BLaER1 (cell line): Measurements from ENCODE around the gene GNAL.
"Not testable (repeated sequence)": the region's sequence is repeated elsewhere in the genome, so short reads cannot be mapped to it uniquely, and the experiment has no call there.

Source experiments
- H3K27ac ChIP-seq: shearing (Covaris generic); formaldehyde crosslinking; 2 replicates; pipeline ENCODE4 v1.8.1; 2022
- H3K27me3 ChIP-seq: shearing (Covaris generic); formaldehyde crosslinking; 2 replicates; pipeline ENCODE4 v1.8.1; 2022
- H3K36me3 ChIP-seq: shearing (Covaris generic); formaldehyde crosslinking; 2 replicates; pipeline ENCODE4 v1.8.1; 2022
- H3K4me1 ChIP-seq: shearing (Covaris generic); formaldehyde crosslinking; 2 replicates; pipeline ENCODE4 v1.8.1; 2022
- H3K4me2 ChIP-seq: shearing (Covaris generic); formaldehyde crosslinking; 2 replicates; pipeline ENCODE4 v1.8.1; 2022
- H3K4me3 ChIP-seq: shearing (Covaris generic); formaldehyde crosslinking; 2 replicates; pipeline ENCODE4 v1.8.1; 2022
- H3K9ac ChIP-seq: shearing (Covaris generic); formaldehyde crosslinking; 2 replicates; pipeline ENCODE4 v1.8.1; 2022
- H3K9me3 ChIP-seq: shearing (Covaris generic); formaldehyde crosslinking; 2 replicates; pipeline ENCODE4 v1.8.1; 2022
- H4K20me1 ChIP-seq: shearing (Covaris generic); formaldehyde crosslinking; 2 replicates; pipeline ENCODE4 v1.8.1; 2022
- Cebpa-rat ChIP-seq: shearing (Covaris generic); IDR thresholded peaks from 2 replicates; pipeline ENCODE4 v1.8.1; 2022

The GNAL gene

GRCh38 chr18:11906926-11907874 lies 218.1 kb downstream of the GNAL start:
- no peak for TF ChIP-seq Cebpa-rat
- peaks cover 10% of the 10 kb centered on the region; the same call in 1 of the 2 replicates for H3K4me1 ChIP-seq
- H3K9me3 ChIP-seq, result no peaks in the 10 kb centered on the region
- no peaks in the 10 kb centered on the region for H3K27me3 ChIP-seq
- no peaks in the 10 kb centered on the region for H4K20me1 ChIP-seq
- H3K9ac ChIP-seq, result peak overlapping the region; percentile 86
- H3K4me2 ChIP-seq, result peak overlapping the region; percentile 87
- H3K36me3 ChIP-seq, result peaks cover 25% of the 10 kb centered on the region
- H3K4me3 ChIP-seq, result peak overlapping the region; percentile 77
- H3K27ac ChIP-seq, result peak overlapping the region; percentile 91; the same call in 1 of the 2 replicates

GRCh38 chr18:11908182-11909060 lies 219.4 kb downstream of the GNAL start, which contains the start of gene MPPE1:
Gene MPPE1 (minus strand): TSS chr18:11908317. CDS start chr18:11897264, 11,053 bp downstream.
- Histone ChIP-seq H3K27me3 (no peaks in the 10 kb centered on the region), H3K36me3 (peaks cover 14% of the 10 kb centered on the region; the same call in 1 of the 2 replicates), H3K27ac (peak within 1 kb of the TSS; percentile 91), H4K20me1 (no peaks in the 10 kb centered on the region), H3K9me3 (no peaks in the 10 kb centered on the region), H3K4me2 (peak within 1 kb of the TSS; percentile 87), H3K9ac (peak within 1 kb of the TSS; percentile 86), H3K4me1 (peaks cover 10% of the 10 kb centered on the region; the same call in 1 of the 2 replicates), H3K4me3 (peak within 1 kb of the TSS; percentile 77)
- TF ChIP-seq Cebpa-rat, result no peak

- Histone ChIP-seq H3K4me3 (peak overlapping the region; percentile 77), H3K4me2 (peak overlapping the region; percentile 87), H3K9ac (peak overlapping the region; percentile 86), H3K4me1 (peaks cover 10% of the 10 kb centered on the region; the same call in 1 of the 2 replicates), H3K36me3 (0 out of 2 replicates have a peak, but pooled peaks cover 14% of the 10 kb centered on the region), H4K20me1 (no peaks in the 10 kb centered on the region), H3K27me3 (no peaks in the 10 kb centered on the region), H3K9me3 (no peaks in the 10 kb centered on the region), H3K27ac (peak overlapping the region; percentile 91)
- TF ChIP-seq Cebpa-rat, result no peak
Measured at GRCh38 chr18:11909061-11909455, 220.0 kb downstream of the GNAL start.

GRCh38 chr18:11909591-11910026 lies 220.5 kb downstream of the GNAL start:
- Histone ChIP-seq H3K27ac (no peak overlapping the region), H3K4me1 (peaks cover 10% of the 10 kb centered on the region; the same call in 1 of the 2 replicates), H3K4me2 (peak overlapping the region; percentile 87), H3K9ac (no peak overlapping the region), H3K4me3 (no peak overlapping the region; the same call in 1 of the 2 replicates), H3K36me3 (0 out of 2 replicates have a peak, but pooled peaks cover 9% of the 10 kb centered on the region), H3K27me3 (no peaks in the 10 kb centered on the region), H4K20me1 (no peaks in the 10 kb centered on the region), H3K9me3 (no peaks in the 10 kb centered on the region)
- no peak for TF ChIP-seq Cebpa-rat

GRCh38 chr18:11916880-11917279 lies 227.8 kb downstream of the GNAL start:
- H3K27ac ChIP-seq, result not testable (repeated sequence)

GRCh38 chr18:11919522-11919921 lies 230.5 kb downstream of the GNAL start:
- H3K9me3 ChIP-seq, H3K4me1 ChIP-seq, H4K20me1 ChIP-seq, H3K4me2 ChIP-seq, H3K27ac ChIP-seq, H3K9ac ChIP-seq, H3K36me3 ChIP-seq, H3K27me3 ChIP-seq, H3K4me3 ChIP-seq: not testable (repeated sequence)

More at GRCh38 chr18:11916880-11917279, 227.8 kb downstream of the GNAL start:
- not testable (repeated sequence) for H3K36me3 ChIP-seq, H3K9me3 ChIP-seq, H3K4me1 ChIP-seq, H3K9ac ChIP-seq, H3K4me3 ChIP-seq, H3K4me2 ChIP-seq, H4K20me1 ChIP-seq, H3K27me3 ChIP-seq

- Histone ChIP-seq H3K9ac (no peak overlapping the region), H3K9me3 (no peaks in the 10 kb centered on the region), H3K27me3 (no peaks in the 10 kb centered on the region), H3K36me3 (no peaks in the 10 kb centered on the region), H3K4me1 (no peaks in the 10 kb centered on the region), H3K27ac (no peak overlapping the region), H3K4me3 (no peak overlapping the region), H4K20me1 (no peaks in the 10 kb centered on the region), H3K4me2 (no peak overlapping the region)
- no peak for TF ChIP-seq Cebpa-rat
Measured at GRCh38 chr18:11923450-11923849, 234.4 kb downstream of the GNAL start.

- no peak overlapping the region for H3K9ac ChIP-seq
- no peak overlapping the region for H3K4me3 ChIP-seq
- H3K4me2 ChIP-seq, result no peak overlapping the region
- H3K9me3 ChIP-seq, result no peaks in the 10 kb centered on the region
- no peak overlapping the region for H3K27ac ChIP-seq
- no peaks in the 10 kb centered on the region for H3K4me1 ChIP-seq
- no peak for TF ChIP-seq Cebpa-rat
- no peaks in the 10 kb centered on the region for H3K36me3 ChIP-seq
- no peaks in the 10 kb centered on the region for H3K27me3 ChIP-seq
- no peaks in the 10 kb centered on the region for H4K20me1 ChIP-seq
Measured at GRCh38 chr18:11925800-11926481, 236.9 kb downstream of the GNAL start.

- H3K9me3 ChIP-seq, result no peaks in the 10 kb centered on the region
- H3K27me3 ChIP-seq, result no peaks in the 10 kb centered on the region
- no peaks in the 10 kb centered on the region for H3K36me3 ChIP-seq
- H3K4me1 ChIP-seq, result no peaks in the 10 kb centered on the region
- H3K27ac ChIP-seq, result no peak overlapping the region
- no peak overlapping the region for H3K4me2 ChIP-seq
- H3K9ac ChIP-seq, result no peak overlapping the region
- no peak for TF ChIP-seq Cebpa-rat
- no peak overlapping the region for H3K4me3 ChIP-seq
- H4K20me1 ChIP-seq, result no peaks in the 10 kb centered on the region
Measured at GRCh38 chr18:11927497-11927896, 238.4 kb downstream of the GNAL start.
